Gastrocnemius medialis (tissue), 4 donors: ENCODE data around the gene CCIN.

Experiments used
- CTCF ChIP-seq, 5 experiments: fragments of 450-650 bp in 3 of 5; fragments of 200-600 bp in 2 of 5; sonication (generic) in 2 of 5; IDR thresholded peaks in 4 of 5; conservative IDR thresholded peaks in 1 of 5; 1 replicate in 4 of 5; 2 replicates in 1 of 5; pipeline ENCODE4 v1.5.1; 2016 to 2019; ENCODE audit warnings: antibody characterized with exemption in 5 of 5, mild to moderate bottlenecking in 3 of 5, moderate library complexity in 3 of 5
- POLR2A ChIP-seq, 2 donors: fragments of 450-650 bp; IDR thresholded peaks; one replicate each; pipeline ENCODE4 v1.6.1; 2017; ENCODE audit warnings: antibody characterized with exemption in 2 of 2, mild to moderate bottlenecking in 2 of 2, moderate library complexity in 2 of 2

- TF ChIP-seq POLR2A (IDR thresholded peaks at IDR 0.05) (no peak), CTCF (IDR thresholded peaks at IDR 0.05 in 4 of 5, conservative IDR thresholded peaks at IDR 0.05 in 1 of 5) (no peak)
These were observed 45.7 kb upstream of the CCIN start for GRCh38 chr9:36123515-36123914.
